ENCODE measurements around the gene PMM2. TPM values are rescaled to one million over a fixed set of nuclear protein-coding genes. Genes with fewer than 3 reads are reported as not detected.

PMM2 gene
- total RNA-seq, 1 experiment from 2014 or later = 59.4 TPM

DNA sequence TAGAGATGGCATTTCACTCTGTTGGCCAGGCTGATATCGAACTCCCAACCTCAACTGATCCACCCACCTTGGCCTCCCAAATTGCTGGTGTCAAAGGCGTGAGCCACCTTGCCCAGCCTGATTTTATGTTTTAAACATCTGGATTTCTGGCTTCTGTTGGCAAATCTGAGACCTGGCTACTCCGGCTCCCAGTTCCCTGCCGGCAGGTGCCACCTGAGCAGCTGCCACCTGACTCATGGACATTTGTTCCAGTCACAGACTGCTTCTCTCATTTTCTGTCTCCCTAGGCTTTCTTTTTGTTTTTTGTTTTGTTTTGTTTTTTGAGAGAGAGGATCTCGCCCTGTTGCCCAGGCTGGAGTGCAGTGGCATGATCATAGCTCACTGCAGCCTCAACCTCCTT lies 9.6 kb downstream of the PMM2 start:
- Mint-ChIP-seq H3K4me3 (ENCODE audit: unreplicated experiment) (no peak overlapping the region), H3K27ac (ENCODE audit: low read depth, unreplicated experiment) (no peak overlapping the region), H3K4me1 (ENCODE audit: insufficient read depth, unreplicated experiment) (no peaks in the 10 kb centered on the region), H3K9me3 (ENCODE audit: unreplicated experiment) (no peaks in the 10 kb centered on the region), H3K36me3 (ENCODE audit: insufficient read depth, unreplicated experiment) (peaks cover 100% of the 10 kb centered on the region), H3K27me3 (ENCODE audit: insufficient read depth, unreplicated experiment) (no peaks in the 10 kb centered on the region)
- DNase-seq (ENCODE audit: unreplicated experiment) = no peak
- intact Hi-C loops (cut with micrococcal nuclease) = no loop called here
- ChIA-PET POLR2A (interaction anchor here (1.3 kb wide), 1 partner anchor 10 kb away, joined by 7 read pairs; the partner anchor contains the start of genes PMM2 and TMEM186), CTCF (interaction anchor here (0.8 to 1.3 kb wide), 3 partner anchors 10 to 238 kb away, joined by 3 to 4 read pairs (median 3); partner anchors contain the start of genes PMM2 and TMEM186)
- TF ChIP-seq, protein P1, sequence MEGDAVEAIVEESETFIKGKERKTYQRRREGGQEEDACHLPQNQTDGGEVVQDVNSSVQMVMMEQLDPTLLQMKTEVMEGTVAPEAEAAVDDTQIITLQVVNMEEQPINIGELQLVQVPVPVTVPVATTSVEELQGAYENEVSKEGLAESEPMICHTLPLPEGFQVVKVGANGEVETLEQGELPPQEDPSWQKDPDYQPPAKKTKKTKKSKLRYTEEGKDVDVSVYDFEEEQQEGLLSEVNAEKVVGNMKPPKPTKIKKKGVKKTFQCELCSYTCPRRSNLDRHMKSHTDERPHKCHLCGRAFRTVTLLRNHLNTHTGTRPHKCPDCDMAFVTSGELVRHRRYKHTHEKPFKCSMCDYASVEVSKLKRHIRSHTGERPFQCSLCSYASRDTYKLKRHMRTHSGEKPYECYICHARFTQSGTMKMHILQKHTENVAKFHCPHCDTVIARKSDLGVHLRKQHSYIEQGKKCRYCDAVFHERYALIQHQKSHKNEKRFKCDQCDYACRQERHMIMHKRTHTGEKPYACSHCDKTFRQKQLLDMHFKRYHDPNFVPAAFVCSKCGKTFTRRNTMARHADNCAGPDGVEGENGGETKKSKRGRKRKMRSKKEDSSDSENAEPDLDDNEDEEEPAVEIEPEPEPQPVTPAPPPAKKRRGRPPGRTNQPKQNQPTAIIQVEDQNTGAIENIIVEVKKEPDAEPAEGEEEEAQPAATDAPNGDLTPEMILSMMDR (IDR thresholded peaks at IDR 0.05; ENCODE audit: unreplicated experiment) = no peak
- BruUV-seq (replicated peaks) = no TSS peak

- Mint-ChIP-seq H3K36me3 (ENCODE audit: insufficient read depth, unreplicated experiment) (peaks cover 100% of the 10 kb centered on the region), H3K27ac (ENCODE audit: low read depth, unreplicated experiment) (no peak overlapping the region), H3K27me3 (ENCODE audit: insufficient read depth, unreplicated experiment) (no peaks in the 10 kb centered on the region), H3K4me1 (ENCODE audit: insufficient read depth, unreplicated experiment) (no peaks in the 10 kb centered on the region), H3K9me3 (ENCODE audit: unreplicated experiment) (no peaks in the 10 kb centered on the region), H3K4me3 (ENCODE audit: unreplicated experiment) (no peak overlapping the region)
- intact Hi-C loops (cut with micrococcal nuclease) = no loop called here
- ChIA-PET CTCF (no interaction called here), POLR2A (no interaction called here)
- no TSS peak for BruUV-seq (replicated peaks)
- TF ChIP-seq, protein P1 (IDR thresholded peaks at IDR 0.05; ENCODE audit: unreplicated experiment) = no peak
- no peak for DNase-seq (ENCODE audit: unreplicated experiment)
Measured at GRCh38 chr16:8808009-8808408, 10.4 kb downstream of the PMM2 start.

- Mint-ChIP-seq H3K27ac (ENCODE audit: low read depth, unreplicated experiment) (no peak overlapping the region), H3K4me1 (ENCODE audit: insufficient read depth, unreplicated experiment) (no peaks in the 10 kb centered on the region), H3K4me3 (ENCODE audit: unreplicated experiment) (no peak overlapping the region), H3K9me3 (ENCODE audit: unreplicated experiment) (no peaks in the 10 kb centered on the region), H3K27me3 (ENCODE audit: insufficient read depth, unreplicated experiment) (no peaks in the 10 kb centered on the region), H3K36me3 (ENCODE audit: insufficient read depth, unreplicated experiment) (peaks cover 100% of the 10 kb centered on the region)
- no TSS peak for BruUV-seq (replicated peaks)
- DNase-seq (ENCODE audit: unreplicated experiment) = no peak
- ChIA-PET CTCF (interaction anchor here (2.1 kb wide), 1 partner anchor 11 kb away, joined by 6 read pairs; no protein-coding TSS in a partner anchor), POLR2A (no interaction called here)
- TF ChIP-seq, protein P1 (IDR thresholded peaks at IDR 0.05; ENCODE audit: unreplicated experiment) = no peak
- intact Hi-C loops (cut with micrococcal nuclease) = no loop called here
Measured at GRCh38 chr16:8808613-8809353, 11.1 kb downstream of the PMM2 start.

DNA sequence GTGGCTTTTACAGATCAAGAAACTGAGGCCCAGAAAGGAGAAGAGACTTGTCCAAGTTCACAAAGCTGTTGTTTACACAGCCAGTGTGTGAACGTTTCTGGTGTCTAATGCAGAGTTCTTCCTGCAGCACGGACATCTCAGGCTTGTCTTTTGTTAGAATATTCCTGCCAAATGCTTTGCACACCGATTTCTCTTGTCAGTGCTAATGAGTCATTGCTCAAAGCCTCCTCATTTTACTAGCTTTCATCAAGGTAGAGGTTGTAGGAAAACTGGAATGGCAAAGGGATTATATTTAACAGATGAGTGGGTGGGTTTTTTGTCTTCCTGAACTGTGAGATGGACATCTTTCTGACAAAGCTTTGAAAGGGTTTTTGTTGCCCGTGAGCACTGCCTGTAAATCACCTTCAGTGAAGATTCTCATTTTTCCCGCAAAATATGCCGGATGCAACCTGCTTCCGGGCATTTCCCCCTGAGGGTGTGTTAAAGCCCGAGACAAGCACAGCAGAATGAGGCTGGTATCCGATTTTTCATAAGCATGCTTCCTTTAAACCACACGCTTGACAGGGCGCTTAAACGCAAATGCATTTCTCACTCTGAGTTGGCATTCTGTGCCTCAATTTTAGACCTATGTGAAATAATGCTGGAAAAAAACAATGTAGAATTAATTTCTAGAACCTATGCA lies 14.7 kb downstream of the PMM2 start:
- TF ChIP-seq, protein P1 (IDR thresholded peaks at IDR 0.05; ENCODE audit: unreplicated experiment) = no peak
- POLR2A ChIA-PET = interaction anchor here (1.3 kb wide), 1 partner anchor 14 kb away, joined by 3 read pairs; the partner anchor contains the start of gene PMM2
- Mint-ChIP-seq H3K4me1 (ENCODE audit: insufficient read depth, unreplicated experiment) (no peaks in the 10 kb centered on the region), H3K27me3 (ENCODE audit: insufficient read depth, unreplicated experiment) (no peaks in the 10 kb centered on the region), H3K4me3 (ENCODE audit: unreplicated experiment) (no peak overlapping the region), H3K27ac (ENCODE audit: low read depth, unreplicated experiment) (no peak overlapping the region), H3K36me3 (ENCODE audit: insufficient read depth, unreplicated experiment) (peaks cover 98% of the 10 kb centered on the region), H3K9me3 (ENCODE audit: unreplicated experiment) (no peaks in the 10 kb centered on the region)
- CTCF ChIA-PET = interaction anchor here (0.6 to 1.3 kb wide), 3 partner anchors 13 to 151 kb away, joined by 3 read pairs; no protein-coding TSS in a partner anchor
- no peak for DNase-seq (ENCODE audit: unreplicated experiment)
- intact Hi-C loops (cut with micrococcal nuclease) = no loop called here
- BruUV-seq (replicated peaks) = no TSS peak

Measured in MCF 10A (cell line).